NK-92 (cell line): ENCODE measurements around the gene RPP25L.

Source experiments
- DNase-seq: peaks from one replicate; lab custom pipeline; 2025; ENCODE audit not compliant: unreplicated experiment; lab: John Stamatoyannopoulos, UW

Gene RPP25L

GRCh38 chr9:34638138-34638445, 26.2 kb upstream of the RPP25L start:
- DNase-seq = no peak

GRCh38 chr9:34637356-34638137, 25.6 kb upstream of the RPP25L start, which contains the start of gene SIGMAR1:
Gene SIGMAR1 (minus strand): TSS chr9:34637787. CDS start chr9:34637697, 90 bp downstream.
- peak; percentile 10 for DNase-seq

GRCh38 chr9:34636791-34637355, 25.0 kb upstream of the RPP25L start:
- no peak for DNase-seq

GRCh38 chr9:34635556-34635955, 23.7 kb upstream of the RPP25L start:
- DNase-seq = no peak

- no peak for DNase-seq
Measured at GRCh38 chr9:34634551-34635248, 22.8 kb upstream of the RPP25L start.

- no peak for DNase-seq
Measured at GRCh38 chr9:34633851-34634550, 22.1 kb upstream of the RPP25L start.

- no peak for DNase-seq
Measured at GRCh38 chr9:34633166-34633565, 21.3 kb upstream of the RPP25L start.

GRCh38 chr9:34630402-34631154, 18.7 kb upstream of the RPP25L start:
- no peak for DNase-seq

- no peak for DNase-seq
Measured at GRCh38 chr9:34629491-34629808, 17.6 kb upstream of the RPP25L start.

- no peak for DNase-seq
Measured at GRCh38 chr9:34628656-34629490, 17.0 kb upstream of the RPP25L start, which contains the start of gene ARID3C. Gene ARID3C (minus strand): TSS chr9:34629066. CDS start chr9:34628014, 1,052 bp downstream.

GRCh38 chr9:34627716-34628655, 16.1 kb upstream of the RPP25L start:
- DNase-seq = no peak

- no peak for DNase-seq
Measured at GRCh38 chr9:34625186-34625486, 13.2 kb upstream of the RPP25L start.

- DNase-seq = no peak
Measured at GRCh38 chr9:34624475-34625185, 12.7 kb upstream of the RPP25L start.

- no peak for DNase-seq
Measured at GRCh38 chr9:34623374-34624235, 11.7 kb upstream of the RPP25L start.

- DNase-seq = peak; percentile 70
Measured at GRCh38 chr9:34620061-34620994, 8.4 kb upstream of the RPP25L start, which contains the start of gene DCTN3. Gene DCTN3 (minus strand): TSS chr9:34620495. CDS start chr9:34620464, 31 bp downstream.

- DNase-seq = no peak
Measured at GRCh38 chr9:34615132-34615531, 3.2 kb upstream of the RPP25L start.
